Measurements from ENCODE around the gene SEMA4A.

DNA sequence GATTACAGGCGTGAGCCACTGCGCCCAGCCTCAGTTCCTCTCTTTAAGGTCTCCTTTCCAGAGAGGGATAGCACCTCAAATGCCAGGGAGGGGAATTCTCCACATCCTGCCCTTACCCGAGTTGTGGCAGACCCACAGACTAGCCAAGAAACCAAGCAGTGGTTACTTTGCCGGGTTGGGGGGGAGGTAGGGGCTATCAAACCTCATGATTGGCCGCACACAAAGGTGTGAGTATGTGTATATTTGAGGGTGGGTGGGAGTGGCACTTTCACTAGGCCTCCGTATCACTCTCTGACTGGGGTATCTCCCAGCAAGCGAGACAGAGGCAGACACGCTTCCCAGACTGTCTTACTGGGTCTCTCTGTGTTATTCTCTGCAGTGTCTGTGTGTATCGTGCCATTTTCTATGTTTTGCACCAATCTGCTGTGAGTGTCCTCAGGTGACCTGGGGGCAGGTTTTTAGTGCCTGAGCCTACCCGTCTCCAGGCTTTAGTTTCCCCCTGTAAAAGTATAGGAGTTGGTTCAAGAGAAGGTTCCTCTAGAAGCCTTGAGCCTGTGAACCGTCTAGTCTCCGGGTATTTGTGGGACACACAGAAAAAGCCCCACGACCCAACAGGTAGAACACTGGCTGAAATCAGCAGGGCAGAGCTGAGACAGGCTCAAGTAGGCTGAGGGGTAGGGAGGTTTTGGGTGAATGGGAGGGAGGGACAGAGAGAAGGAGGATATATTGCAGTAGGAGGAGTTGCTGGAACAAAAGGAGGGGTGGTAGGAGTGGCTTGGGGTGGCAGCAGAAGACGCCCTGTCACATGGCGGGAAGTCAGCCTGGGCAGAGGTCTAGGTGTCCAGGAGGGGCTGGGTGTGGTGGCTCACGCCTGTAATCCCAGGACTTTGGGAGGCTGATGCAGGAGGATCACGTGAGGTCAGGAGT, 28.6 kb upstream of the SEMA4A start:
- TF ChIP-seq, protein P1, sequence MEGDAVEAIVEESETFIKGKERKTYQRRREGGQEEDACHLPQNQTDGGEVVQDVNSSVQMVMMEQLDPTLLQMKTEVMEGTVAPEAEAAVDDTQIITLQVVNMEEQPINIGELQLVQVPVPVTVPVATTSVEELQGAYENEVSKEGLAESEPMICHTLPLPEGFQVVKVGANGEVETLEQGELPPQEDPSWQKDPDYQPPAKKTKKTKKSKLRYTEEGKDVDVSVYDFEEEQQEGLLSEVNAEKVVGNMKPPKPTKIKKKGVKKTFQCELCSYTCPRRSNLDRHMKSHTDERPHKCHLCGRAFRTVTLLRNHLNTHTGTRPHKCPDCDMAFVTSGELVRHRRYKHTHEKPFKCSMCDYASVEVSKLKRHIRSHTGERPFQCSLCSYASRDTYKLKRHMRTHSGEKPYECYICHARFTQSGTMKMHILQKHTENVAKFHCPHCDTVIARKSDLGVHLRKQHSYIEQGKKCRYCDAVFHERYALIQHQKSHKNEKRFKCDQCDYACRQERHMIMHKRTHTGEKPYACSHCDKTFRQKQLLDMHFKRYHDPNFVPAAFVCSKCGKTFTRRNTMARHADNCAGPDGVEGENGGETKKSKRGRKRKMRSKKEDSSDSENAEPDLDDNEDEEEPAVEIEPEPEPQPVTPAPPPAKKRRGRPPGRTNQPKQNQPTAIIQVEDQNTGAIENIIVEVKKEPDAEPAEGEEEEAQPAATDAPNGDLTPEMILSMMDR (IDR thresholded peaks at IDR 0.05) = no peak
- no peak for TF ChIP-seq POLR2A (IDR thresholded peaks at IDR 0.05)
